ENCODE measurements around the gene VAMP5. TPM values are rescaled to one million over a fixed set of nuclear protein-coding genes. Genes with fewer than 3 reads are reported as not detected.

Gene VAMP5
- total RNA-seq, 1 experiment from 2014 or later = 6.3 TPM

GRCh38 chr2:85548608-85548900, 35.7 kb upstream of the VAMP5 start:
- DNase-seq (ENCODE audit: low spot score) = no peak
- H3K27ac Mint-ChIP-seq = no peak overlapping the region
- H3K4me3 Mint-ChIP-seq = no peak overlapping the region
- peaks cover 15% of the 10 kb centered on the region for H3K4me1 Mint-ChIP-seq
- no peak for ATAC-seq
- ChIA-PET POLR2A (interaction anchor here (1.4 to 2.2 kb wide), 2 partner anchors 10 to 13 kb away, joined by 5 to 14 read pairs; partner anchors contain the start of genes GGCX and MAT2A), CTCF (interaction anchor here (1.0 to 3.8 kb wide), 2 partner anchors 10 to 128 kb away, joined by 4 to 24 read pairs; partner anchors contain the start of genes MAT2A and SH2D6)
- no peak for TF ChIP-seq HMGA2 (CRISPR knock-in tag; IDR thresholded peaks at IDR 0.05)
- no peak for TF ChIP-seq USF1 (CRISPR knock-in tag; IDR thresholded peaks at IDR 0.05)
- TF ChIP-seq, protein P1, sequence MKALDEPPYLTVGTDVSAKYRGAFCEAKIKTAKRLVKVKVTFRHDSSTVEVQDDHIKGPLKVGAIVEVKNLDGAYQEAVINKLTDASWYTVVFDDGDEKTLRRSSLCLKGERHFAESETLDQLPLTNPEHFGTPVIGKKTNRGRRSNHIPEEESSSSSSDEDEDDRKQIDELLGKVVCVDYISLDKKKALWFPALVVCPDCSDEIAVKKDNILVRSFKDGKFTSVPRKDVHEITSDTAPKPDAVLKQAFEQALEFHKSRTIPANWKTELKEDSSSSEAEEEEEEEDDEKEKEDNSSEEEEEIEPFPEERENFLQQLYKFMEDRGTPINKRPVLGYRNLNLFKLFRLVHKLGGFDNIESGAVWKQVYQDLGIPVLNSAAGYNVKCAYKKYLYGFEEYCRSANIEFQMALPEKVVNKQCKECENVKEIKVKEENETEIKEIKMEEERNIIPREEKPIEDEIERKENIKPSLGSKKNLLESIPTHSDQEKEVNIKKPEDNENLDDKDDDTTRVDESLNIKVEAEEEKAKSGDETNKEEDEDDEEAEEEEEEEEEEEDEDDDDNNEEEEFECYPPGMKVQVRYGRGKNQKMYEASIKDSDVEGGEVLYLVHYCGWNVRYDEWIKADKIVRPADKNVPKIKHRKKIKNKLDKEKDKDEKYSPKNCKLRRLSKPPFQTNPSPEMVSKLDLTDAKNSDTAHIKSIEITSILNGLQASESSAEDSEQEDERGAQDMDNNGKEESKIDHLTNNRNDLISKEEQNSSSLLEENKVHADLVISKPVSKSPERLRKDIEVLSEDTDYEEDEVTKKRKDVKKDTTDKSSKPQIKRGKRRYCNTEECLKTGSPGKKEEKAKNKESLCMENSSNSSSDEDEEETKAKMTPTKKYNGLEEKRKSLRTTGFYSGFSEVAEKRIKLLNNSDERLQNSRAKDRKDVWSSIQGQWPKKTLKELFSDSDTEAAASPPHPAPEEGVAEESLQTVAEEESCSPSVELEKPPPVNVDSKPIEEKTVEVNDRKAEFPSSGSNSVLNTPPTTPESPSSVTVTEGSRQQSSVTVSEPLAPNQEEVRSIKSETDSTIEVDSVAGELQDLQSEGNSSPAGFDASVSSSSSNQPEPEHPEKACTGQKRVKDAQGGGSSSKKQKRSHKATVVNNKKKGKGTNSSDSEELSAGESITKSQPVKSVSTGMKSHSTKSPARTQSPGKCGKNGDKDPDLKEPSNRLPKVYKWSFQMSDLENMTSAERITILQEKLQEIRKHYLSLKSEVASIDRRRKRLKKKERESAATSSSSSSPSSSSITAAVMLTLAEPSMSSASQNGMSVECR (CRISPR knock-in tag; IDR thresholded peaks at IDR 0.05; ENCODE audit: borderline replicate concordance) = no peak
- TF ChIP-seq TEAD1 (CRISPR knock-in tag; IDR thresholded peaks at IDR 0.05) = no peak
- TF ChIP-seq ZNF121 (CRISPR knock-in tag; IDR thresholded peaks at IDR 0.05) = no peak
- no peak for TF ChIP-seq SOX15 (CRISPR knock-in tag; IDR thresholded peaks at IDR 0.05)
- no peak for TF ChIP-seq E2F5 (CRISPR knock-in tag; IDR thresholded peaks at IDR 0.05)
- H3K27me3 Mint-ChIP-seq (ENCODE audit: low read depth) = no peaks in the 10 kb centered on the region
- H3K36me3 Mint-ChIP-seq = peaks cover 51% of the 10 kb centered on the region
- H3K9me3 Mint-ChIP-seq = no peaks in the 10 kb centered on the region

DNA sequence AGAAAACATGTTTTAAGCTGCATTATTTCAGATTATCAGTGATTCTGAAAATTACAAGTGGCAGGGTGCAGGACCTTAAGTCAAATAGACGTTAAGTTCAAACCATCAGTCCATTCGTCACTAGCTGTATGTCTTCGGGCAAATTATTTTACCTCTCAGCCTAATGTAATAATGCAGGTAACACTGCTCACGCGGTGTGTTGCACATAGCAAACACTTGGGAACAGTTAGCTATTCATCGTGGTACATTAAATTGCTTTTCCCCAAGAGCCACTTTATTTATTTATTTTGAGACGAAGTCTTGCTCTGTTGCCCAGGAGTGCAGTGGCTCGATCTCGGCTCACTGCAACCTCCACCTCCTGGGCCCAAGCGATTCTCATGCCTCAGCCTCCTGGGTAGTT, 35.1 kb upstream of the VAMP5 start:
- no peak for ATAC-seq
- Mint-ChIP-seq H3K27me3 (ENCODE audit: low read depth) (no peaks in the 10 kb centered on the region), H3K27ac (no peak overlapping the region), H3K9me3 (no peaks in the 10 kb centered on the region), H3K4me3 (no peak overlapping the region), H3K36me3 (peaks cover 49% of the 10 kb centered on the region), H3K4me1 (peaks cover 11% of the 10 kb centered on the region)
- DNase-seq (ENCODE audit: low spot score) = no peak
- POLR2A ChIA-PET = interaction anchor here (1.4 to 2.2 kb wide), 2 partner anchors 10 to 12 kb away, joined by 5 to 14 read pairs; partner anchors contain the start of genes GGCX and MAT2A
- CTCF ChIA-PET = interaction anchor here (0.9 to 3.8 kb wide), 3 partner anchors 11 to 159 kb away, joined by 3 to 24 read pairs (median 4); partner anchors contain the start of genes MAT2A and SH2D6
- no peak for TF ChIP-seq CTCF (IDR thresholded peaks at IDR 0.05)

GRCh38 chr2:85549826-85550225, 34.4 kb upstream of the VAMP5 start:
- DNase-seq (ENCODE audit: low spot score) (no peak), ATAC-seq (no peak)
- Mint-ChIP-seq H3K9me3 (no peaks in the 10 kb centered on the region), H3K4me1 (peaks cover 7% of the 10 kb centered on the region), H3K36me3 (peaks cover 48% of the 10 kb centered on the region), H3K4me3 (no peak overlapping the region), H3K27ac (no peak overlapping the region), H3K27me3 (ENCODE audit: low read depth) (no peaks in the 10 kb centered on the region)
- POLR2A ChIA-PET = interaction anchor here (1.0 to 1.3 kb wide), 2 partner anchors 10 to 11 kb away, joined by 5 read pairs; partner anchors contain the start of gene MAT2A
- CTCF ChIA-PET = interaction anchor here (0.9 to 4.5 kb wide), 4 partner anchors 11 to 160 kb away, joined by 3 to 106 read pairs (median 14); partner anchors contain the start of genes GGCX and SH2D6
- no peak for TF ChIP-seq ZNF219 (CRISPR knock-in tag; IDR thresholded peaks at IDR 0.05; ENCODE audit: borderline replicate concordance)
- TF ChIP-seq NFYB (CRISPR knock-in tag; conservative IDR thresholded peaks at IDR 0.05; ENCODE audit: low read depth) = no peak
- no peak for TF ChIP-seq E2F5 (CRISPR knock-in tag; IDR thresholded peaks at IDR 0.05)
- TF ChIP-seq SOX15 (CRISPR knock-in tag; IDR thresholded peaks at IDR 0.05) = no peak
- TF ChIP-seq, protein P2, sequence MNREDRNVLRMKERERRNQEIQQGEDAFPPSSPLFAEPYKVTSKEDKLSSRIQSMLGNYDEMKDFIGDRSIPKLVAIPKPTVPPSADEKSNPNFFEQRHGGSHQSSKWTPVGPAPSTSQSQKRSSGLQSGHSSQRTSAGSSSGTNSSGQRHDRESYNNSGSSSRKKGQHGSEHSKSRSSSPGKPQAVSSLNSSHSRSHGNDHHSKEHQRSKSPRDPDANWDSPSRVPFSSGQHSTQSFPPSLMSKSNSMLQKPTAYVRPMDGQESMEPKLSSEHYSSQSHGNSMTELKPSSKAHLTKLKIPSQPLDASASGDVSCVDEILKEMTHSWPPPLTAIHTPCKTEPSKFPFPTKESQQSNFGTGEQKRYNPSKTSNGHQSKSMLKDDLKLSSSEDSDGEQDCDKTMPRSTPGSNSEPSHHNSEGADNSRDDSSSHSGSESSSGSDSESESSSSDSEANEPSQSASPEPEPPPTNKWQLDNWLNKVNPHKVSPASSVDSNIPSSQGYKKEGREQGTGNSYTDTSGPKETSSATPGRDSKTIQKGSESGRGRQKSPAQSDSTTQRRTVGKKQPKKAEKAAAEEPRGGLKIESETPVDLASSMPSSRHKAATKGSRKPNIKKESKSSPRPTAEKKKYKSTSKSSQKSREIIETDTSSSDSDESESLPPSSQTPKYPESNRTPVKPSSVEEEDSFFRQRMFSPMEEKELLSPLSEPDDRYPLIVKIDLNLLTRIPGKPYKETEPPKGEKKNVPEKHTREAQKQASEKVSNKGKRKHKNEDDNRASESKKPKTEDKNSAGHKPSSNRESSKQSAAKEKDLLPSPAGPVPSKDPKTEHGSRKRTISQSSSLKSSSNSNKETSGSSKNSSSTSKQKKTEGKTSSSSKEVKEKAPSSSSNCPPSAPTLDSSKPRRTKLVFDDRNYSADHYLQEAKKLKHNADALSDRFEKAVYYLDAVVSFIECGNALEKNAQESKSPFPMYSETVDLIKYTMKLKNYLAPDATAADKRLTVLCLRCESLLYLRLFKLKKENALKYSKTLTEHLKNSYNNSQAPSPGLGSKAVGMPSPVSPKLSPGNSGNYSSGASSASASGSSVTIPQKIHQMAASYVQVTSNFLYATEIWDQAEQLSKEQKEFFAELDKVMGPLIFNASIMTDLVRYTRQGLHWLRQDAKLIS (CRISPR knock-in tag; IDR thresholded peaks at IDR 0.05; ENCODE audit: borderline replicate concordance) = no peak
- TF ChIP-seq ZNF121 (CRISPR knock-in tag; IDR thresholded peaks at IDR 0.05) = no peak
- no peak for TF ChIP-seq NFATC4 (CRISPR knock-in tag; IDR thresholded peaks at IDR 0.05)
- TF ChIP-seq, protein P3, sequence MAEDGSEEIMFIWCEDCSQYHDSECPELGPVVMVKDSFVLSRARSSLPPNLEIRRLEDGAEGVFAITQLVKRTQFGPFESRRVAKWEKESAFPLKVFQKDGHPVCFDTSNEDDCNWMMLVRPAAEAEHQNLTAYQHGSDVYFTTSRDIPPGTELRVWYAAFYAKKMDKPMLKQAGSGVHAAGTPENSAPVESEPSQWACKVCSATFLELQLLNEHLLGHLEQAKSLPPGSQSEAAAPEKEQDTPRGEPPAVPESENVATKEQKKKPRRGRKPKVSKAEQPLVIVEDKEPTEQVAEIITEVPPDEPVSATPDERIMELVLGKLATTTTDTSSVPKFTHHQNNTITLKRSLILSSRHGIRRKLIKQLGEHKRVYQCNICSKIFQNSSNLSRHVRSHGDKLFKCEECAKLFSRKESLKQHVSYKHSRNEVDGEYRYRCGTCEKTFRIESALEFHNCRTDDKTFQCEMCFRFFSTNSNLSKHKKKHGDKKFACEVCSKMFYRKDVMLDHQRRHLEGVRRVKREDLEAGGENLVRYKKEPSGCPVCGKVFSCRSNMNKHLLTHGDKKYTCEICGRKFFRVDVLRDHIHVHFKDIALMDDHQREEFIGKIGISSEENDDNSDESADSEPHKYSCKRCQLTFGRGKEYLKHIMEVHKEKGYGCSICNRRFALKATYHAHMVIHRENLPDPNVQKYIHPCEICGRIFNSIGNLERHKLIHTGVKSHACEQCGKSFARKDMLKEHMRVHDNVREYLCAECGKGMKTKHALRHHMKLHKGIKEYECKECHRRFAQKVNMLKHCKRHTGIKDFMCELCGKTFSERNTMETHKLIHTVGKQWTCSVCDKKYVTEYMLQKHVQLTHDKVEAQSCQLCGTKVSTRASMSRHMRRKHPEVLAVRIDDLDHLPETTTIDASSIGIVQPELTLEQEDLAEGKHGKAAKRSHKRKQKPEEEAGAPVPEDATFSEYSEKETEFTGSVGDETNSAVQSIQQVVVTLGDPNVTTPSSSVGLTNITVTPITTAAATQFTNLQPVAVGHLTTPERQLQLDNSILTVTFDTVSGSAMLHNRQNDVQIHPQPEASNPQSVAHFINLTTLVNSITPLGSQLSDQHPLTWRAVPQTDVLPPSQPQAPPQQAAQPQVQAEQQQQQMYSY (CRISPR knock-in tag; IDR thresholded peaks at IDR 0.05) = no peak
